Measurements from ENCODE around the gene PLSCR1.

Gene PLSCR1

GRCh38 chr3:146544002-146544928 lies at the start of gene PLSCR1:
Gene PLSCR1, minus strand, starts transcription at chr3:146544607. Its CDS starts 8,055 bp downstream, at chr3:146536552.
- DNase-seq (ENCODE audit: low read depth) = peak; percentile 80

DNA sequence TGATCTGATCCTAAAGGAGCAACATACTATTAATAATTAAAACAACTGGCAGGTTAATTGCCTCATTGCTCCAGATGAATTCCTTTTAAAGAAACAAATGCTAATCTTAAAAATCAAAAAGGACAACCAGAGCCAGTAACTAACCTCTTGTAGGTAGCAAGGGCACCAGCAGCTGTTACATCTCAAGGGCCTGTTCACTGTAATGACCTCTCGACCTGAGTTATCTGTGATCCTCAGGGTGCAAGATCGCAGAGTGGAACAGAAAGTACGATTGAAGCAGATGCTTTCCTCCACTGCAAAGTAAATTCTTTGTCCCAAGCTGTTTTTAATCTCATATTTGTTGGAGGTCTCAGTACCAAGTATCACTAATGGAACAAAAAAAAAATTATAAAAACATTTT lies 49.4 kb upstream of the PLSCR1 start:
- no peak for DNase-seq (ENCODE audit: low read depth)

- no peak for DNase-seq (ENCODE audit: low read depth)
These were observed 46.1 kb upstream of the PLSCR1 start for GRCh38 chr3:146590521-146590920.

GRCh38 chr3:146589899-146590508 lies 45.6 kb upstream of the PLSCR1 start:
- no peak for DNase-seq (ENCODE audit: low read depth)

DNA sequence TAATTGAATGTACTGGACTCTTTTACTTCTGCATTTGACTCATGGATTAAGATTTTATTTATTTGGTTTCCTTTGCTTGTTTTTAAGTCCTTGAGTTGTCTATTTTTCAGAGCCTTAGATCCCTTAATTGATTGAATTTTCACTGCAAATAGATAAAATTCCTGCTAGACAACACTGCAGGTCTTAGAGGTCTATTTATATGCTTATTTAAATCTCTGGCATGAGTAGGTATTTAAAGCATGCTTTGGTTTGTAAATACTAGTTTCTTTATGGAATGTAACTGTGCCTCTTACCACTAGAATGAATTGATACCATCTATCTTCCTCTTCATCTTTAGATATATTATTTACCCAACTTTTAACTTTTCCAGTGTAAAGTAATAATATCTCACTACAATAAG lies 40.7 kb upstream of the PLSCR1 start:
- DNase-seq (ENCODE audit: low read depth) = no peak

GRCh38 chr3:146581951-146582467 lies 37.6 kb upstream of the PLSCR1 start:
- no peak for DNase-seq (ENCODE audit: low read depth)

GRCh38 chr3:146581080-146581601 lies 36.7 kb upstream of the PLSCR1 start:
- DNase-seq (ENCODE audit: low read depth) = no peak

DNA sequence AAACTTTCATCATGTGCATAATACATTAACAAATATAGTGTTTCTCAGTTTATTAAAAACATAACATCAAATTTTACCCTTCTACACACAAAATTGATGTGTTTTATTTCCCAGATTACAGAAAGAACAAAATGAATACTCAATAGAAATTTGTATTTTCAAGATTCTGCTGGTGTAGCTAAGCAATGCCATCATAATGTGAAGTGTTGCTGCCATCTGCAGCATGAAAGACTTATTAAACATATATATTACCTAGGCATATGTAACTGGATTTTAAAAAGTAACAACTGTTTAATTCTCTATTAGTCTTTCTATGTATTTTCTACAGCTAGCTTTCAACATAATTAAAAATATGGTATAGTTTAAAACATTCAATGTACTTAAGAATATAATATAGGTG lies 33.3 kb upstream of the PLSCR1 start:
- no peak for DNase-seq (ENCODE audit: low read depth)

DNA sequence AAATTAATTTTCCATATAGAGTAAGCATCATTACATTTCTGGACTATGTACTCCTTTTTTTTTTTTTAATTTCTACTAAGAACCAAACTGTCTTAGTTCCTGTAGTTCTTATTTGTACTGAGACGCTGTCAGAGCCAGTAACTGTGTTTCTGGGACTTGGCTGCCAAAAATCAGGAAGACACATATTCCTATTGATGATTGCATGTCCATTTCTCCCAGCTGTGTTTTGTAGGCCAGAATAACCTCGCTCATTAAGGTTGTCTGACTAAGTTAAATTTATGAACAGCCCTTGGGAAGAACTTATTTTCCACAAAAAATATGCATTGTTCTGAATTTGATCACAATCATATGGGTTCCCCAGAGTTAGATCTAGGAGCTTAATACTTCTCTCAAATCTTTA lies 31.2 kb upstream of the PLSCR1 start:
- DNase-seq (ENCODE audit: low read depth) = no peak

DNA sequence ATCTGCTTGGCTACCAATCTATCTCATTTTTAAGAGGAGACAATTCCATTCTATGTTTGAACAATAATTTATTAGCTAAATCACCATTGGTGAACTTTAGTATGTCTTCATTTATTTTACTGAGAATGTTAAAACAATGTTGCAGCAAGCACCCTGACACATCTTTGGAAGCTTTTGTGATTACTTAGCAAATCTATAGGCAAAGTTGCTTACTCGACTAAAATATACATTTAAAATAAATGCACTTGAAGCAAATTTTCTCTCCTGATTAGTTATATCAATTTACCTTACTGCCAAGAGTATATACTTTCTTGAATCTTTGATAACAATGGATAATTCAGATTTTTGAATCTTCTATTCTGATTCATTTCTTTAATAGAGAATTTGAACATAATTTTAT lies 29.8 kb upstream of the PLSCR1 start:
- no peak for DNase-seq (ENCODE audit: low read depth)

- no peak for DNase-seq (ENCODE audit: low read depth)
These were observed 24.9 kb upstream of the PLSCR1 start for GRCh38 chr3:146569314-146569713.

DNA sequence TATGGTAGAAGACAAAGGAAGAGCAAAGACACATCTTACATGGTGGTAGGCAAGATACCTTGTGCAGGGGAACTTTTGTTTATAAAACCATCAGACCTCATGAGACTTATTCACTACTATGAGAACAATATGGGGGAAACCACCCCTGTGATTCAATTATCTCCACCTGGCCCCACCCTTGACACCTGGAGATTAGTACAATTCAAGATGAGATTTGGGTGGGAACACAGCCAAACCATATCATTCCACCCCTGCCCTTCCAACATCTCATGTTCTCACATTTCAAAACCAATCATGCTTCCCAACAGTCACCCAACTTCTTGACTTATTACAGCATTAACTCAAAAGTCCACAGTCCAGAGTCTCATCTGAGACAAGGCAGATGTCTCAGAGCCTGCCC lies 21.7 kb upstream of the PLSCR1 start:
- DNase-seq (ENCODE audit: low read depth) = no peak

- DNase-seq (ENCODE audit: low read depth) = no peak
These were observed 17.5 kb upstream of the PLSCR1 start for GRCh38 chr3:146561879-146562278.

- DNase-seq (ENCODE audit: low read depth) = no peak
These were observed 17.1 kb upstream of the PLSCR1 start for GRCh38 chr3:146561463-146561862.

DNA sequence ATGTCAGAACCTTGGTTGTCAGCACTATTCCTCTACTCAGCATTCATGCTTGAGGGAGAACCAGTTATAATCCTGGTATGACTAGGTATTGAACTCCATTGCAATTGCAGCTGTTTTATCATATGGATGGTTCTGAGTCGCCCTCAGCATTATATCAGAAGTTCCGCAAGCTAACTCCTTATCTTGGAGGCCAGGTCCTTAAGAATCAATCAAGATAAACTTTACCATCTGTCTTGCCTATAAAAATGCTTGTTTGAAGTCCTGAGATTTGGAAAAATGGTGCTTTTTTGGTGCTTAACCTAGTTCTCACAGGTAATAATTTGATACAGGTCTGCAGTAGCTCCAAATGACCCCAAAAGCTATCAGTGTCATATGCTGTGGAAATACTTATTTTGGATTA lies 16.3 kb upstream of the PLSCR1 start:
- DNase-seq (ENCODE audit: low read depth) = no peak

DNA sequence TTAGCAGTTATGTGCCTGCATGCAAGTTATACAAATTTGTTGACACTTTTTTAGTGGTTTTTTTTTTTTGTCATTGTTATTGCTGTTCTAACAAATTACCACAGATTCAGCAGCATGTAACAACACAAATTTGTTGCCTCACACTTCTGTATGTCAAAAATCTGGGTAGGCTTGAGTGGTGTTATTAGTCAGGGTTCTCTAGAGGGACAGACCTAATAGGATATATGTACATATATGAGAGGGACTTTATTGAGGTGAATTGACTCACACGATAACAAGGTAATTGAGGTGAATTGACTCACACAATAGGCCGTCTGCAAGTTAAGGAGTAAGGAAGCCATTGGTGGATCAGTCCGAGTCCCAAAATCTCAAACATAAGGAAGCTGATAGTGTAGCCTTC lies 15.0 kb upstream of the PLSCR1 start:
- DNase-seq (ENCODE audit: low read depth) = no peak

DNA sequence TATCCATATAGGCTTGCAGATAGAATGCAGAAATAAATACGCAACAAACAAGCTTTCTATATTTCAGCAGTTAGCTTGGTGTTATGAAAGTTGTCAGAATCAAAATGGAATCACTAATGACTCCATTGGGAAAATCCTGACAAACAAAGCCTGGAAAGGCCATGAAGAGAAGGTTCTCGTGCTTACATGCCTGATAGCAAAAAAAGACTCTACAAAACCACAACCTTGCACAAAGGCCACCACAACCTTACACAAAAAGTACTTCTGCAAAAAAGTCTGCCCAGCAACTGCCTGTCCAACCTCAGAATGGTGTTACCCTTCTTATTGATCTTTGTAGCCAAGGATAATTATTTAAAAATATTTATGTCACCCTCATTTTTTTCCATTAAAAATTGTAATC lies 14.4 kb upstream of the PLSCR1 start:
- DNase-seq (ENCODE audit: low read depth) = no peak

GRCh38 chr3:146557745-146558144 lies 13.3 kb upstream of the PLSCR1 start:
- DNase-seq (ENCODE audit: low read depth) = no peak

- no peak for DNase-seq (ENCODE audit: low read depth)
These were observed 10.9 kb upstream of the PLSCR1 start for GRCh38 chr3:146555311-146555710.

DNA sequence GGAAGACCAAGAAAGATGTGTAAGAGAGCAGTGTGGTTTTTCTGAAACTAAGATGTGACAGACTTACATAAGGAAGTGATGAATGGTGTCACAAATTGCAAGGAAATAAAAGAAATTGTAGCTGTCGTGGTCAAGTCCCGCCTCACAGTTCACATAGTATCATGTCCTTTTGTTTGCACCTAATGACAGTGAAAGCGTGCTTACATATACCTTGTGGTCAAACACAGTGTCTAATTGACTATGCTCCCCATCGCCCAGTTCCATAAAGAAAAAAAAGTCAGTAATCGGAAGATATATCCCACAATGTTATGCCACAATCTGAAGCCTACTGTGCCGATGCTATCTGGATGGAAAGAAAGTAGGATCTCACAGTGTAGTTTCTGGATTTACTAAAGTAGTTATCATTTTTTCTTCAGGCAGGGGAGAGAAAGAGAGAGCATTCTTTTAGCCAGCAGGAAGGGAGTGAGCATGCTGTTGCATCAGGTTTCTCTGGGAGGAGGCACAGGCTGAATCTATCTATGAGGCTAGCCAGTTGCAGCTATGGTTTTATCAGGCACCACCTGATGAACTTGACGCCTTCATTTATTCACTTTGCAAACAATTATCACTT lies 9.8 kb upstream of the PLSCR1 start:
- no peak for DNase-seq (ENCODE audit: low read depth)

DNA sequence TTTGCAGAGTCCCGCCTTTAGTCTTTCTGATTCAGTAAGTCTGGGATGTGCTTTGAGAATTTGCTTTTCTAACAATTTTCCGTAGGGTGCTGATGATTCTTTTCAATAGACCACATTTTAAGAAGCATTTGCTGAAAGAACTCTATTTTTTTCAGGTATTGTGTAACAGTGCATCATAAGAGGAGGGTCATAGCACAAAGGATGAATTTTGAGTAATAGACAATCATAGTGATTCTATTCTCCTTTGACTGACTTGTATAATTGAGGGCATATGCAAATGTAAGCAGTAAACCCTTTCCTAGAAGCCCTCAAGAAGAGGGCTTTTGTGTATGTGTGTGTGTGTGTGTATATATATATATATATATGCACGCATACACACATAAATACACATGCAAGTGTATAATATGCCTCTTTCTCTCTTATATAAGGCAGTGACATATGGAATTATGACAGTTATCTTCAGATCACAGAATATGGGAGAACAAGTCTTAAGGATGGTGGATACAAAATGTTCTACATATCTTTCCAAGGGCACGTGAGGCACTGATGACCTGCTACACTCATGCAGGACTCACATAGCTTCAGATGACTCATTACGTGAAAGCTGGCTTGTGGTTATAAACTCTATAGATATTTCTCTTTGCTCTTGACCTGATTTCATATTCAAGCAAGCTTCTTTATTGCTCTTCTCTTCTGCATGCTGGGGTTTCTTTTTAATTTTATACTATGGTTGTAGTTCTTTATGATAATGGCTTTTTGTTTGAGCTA lies 6.5 kb upstream of the PLSCR1 start:
- no peak for DNase-seq (ENCODE audit: low read depth)

GRCh38 chr3:146550070-146550615 lies 5.7 kb upstream of the PLSCR1 start:
- DNase-seq (ENCODE audit: low read depth) = no peak
